CD4-positive, alpha-beta T cell treated with Interleukin-1 beta for 1 hour (primary cell): ENCODE measurements around the gene MYO1H.

ENCODE experiments used
- DNase-seq, 2 donors: peaks; one replicate each; pipeline ENCODE4 v3.0.0-alpha.2; 2020 to 2022

The MYO1H gene

DNA sequence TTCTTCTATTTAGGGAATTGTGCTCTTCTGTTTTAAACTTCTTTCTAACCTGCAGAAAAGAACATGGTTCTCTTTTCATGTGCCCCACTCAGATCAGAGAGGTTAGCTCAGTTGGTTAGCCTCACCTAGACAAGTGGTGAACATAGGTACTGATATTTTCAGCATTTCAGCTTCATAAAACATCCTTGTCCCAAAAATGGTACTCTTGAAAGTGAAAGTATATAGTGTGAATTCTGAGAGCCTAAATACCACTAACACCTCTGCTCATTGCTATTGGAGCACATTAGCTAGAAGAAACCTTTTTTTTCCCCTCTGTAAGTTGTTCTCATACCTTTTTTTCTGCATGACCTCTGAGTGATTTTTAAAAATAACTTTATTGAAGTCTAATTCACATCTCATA, 147.3 kb downstream of the MYO1H start:
- DNase-seq: no peak

DNA sequence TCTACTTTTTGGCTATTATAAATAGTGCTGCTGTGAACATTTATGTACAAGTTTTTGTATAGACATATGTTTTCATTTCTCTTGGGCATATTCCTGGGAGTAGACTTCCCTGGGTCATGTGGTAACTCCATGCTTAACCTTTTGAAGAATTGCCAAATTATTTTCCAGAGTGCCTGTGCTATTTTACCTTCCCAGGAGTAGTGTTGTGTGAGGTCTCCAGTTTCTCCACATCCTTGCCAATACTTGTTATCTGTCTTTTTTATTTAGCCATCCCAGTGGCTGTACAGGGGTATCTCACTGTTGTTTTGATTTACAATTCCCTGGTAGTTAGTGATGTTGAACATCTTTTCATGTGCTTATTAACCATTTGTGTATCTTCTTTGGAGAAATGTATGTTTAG, 148.6 kb downstream of the MYO1H start:
- no peak for DNase-seq

DNA sequence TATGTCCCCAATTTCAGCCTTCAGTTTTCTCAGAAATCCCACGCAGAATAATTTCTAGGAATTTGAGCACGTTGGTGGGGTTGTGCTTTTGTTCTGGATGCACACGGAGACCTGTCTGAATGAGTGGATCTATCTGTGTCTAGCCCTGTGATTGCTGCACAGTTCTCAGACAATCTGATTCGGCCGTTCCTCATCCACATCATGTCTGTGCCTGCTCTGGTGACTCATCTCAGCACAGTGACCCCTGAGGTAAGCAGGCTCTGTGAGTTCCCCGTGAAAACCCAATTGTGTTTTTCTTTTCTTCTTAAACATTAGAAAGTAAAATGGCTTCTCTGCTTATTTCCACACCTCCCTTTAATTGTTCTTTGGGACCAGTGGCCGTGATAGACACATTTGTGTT, 150.0 kb downstream of the MYO1H start:
- DNase-seq: no peak
